GM21529 (cell line): ENCODE measurements around the gene CXCL1.

ENCODE experiments used
- ATAC-seq: cut with Tn5 transposase; IDR thresholded peaks from one replicate; pipeline ENCODE4 v1.9.1; 2021; ENCODE audit not compliant: unreplicated experiment

The CXCL1 gene

DNA sequence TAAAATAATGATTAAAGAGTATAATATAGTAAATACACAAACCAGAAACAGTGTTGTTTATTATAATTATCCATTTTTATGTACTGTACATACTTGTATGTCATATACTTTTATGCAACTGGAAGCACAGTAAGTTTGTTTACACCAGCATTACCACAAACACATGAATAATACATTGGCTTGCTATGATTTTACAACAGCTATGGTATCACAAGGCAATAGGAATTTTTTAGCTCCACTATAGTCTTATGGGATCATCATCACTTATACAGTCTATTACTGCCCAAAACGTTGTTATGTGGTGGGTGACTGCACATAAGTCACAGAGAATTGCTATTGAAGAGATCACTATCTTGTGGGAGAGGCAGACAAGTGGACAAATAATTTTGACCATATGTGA, 17.9 kb upstream of the CXCL1 start:
- ATAC-seq = no peak

DNA sequence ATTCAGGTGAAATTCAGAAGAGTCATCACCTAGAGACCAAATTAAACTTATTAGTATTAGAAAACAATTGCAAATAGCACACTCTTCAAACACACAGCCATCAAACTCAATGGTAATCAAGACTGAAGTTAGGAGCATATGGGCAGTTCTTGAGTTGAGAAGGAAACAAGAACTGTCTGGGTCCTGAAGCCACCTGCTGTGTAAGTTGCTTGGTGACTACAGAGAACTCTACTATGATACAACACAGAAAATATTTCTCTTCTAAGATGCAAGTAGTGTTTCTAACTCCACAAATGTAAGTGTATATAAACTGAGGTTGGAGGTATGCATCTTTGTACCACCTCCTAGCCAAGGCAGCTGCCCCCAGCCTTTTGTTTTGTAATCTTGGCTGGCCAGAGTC, 16.4 kb upstream of the CXCL1 start:
- no peak for ATAC-seq

DNA sequence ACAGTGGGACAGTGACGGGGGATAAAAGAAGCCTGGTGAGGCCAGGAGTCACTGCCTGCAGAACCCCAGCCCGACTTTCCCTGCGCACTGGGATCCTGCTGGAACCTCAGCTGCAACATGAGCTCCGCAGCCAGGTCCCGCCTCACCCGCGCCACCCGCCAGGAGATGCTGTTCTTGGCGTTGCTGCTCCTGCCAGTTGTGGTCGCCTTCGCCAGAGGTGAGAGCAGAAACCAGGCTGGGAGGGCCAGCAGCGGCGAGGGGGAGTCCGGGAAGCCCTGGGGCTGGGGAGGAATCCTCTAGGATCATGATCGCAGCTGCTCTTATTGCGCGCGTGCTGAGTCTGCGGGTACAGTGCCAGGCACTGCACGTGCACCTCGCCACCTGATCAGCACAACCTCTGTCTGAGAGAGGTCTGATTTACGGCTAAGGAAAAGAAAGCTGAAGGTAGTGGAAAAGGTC, 15.9 kb upstream of the CXCL1 start, which contains the start of gene PF4V1:
Gene PF4V1, plus strand, starts transcription at position 51 of the 459 bp plus-strand sequence. Its CDS starts 67 bp downstream, at position 118.
- ATAC-seq = no peak

DNA sequence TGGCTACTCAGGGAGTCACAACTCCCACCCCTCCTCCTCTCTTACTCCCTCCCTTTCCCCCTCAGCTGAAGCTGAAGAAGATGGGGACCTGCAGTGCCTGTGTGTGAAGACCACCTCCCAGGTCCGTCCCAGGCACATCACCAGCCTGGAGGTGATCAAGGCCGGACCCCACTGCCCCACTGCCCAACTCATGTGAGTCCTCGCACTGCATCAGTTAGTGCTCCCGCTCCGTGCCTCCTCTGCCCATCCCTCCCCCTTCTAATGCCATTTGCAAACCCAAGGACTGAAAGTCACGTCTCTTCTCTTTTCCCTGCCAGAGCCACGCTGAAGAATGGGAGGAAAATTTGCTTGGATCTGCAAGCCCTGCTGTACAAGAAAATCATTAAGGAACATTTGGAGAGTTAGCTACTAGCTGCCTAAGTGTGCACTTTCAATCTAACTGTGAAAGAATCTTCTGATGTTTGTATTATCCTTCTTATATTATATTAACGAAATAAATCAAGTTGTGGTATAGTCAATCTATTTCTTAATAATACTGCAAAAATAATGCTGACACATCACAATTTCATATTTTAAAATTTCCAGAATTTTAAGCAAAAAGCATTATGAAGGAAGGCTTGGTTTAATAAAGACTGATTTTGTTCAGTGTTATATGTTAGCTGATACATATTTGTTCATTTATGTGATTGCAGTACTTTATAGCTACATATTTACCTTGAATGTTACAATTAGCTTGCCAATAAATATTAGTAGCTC, 15.3 kb upstream of the CXCL1 start:
- no peak for ATAC-seq

DNA sequence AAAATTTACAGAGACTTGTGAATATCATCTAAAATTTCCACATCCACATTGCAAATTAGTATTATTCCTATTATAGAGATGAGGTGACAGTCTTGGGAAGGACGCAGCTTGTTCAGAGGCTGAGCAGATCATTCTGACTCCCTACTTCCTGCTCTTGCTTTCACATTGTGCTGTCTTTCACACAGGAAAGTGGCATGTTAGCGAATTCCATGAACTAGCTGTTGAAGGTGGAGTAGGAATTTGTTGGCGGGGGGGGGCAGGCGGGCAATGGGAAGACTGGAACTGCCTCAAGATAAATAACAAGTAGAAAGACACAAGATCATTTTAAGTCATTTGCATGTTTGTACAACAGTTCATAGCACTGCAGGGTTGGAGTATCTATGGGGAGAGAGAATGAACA, 13.8 kb upstream of the CXCL1 start:
- no peak for ATAC-seq

DNA sequence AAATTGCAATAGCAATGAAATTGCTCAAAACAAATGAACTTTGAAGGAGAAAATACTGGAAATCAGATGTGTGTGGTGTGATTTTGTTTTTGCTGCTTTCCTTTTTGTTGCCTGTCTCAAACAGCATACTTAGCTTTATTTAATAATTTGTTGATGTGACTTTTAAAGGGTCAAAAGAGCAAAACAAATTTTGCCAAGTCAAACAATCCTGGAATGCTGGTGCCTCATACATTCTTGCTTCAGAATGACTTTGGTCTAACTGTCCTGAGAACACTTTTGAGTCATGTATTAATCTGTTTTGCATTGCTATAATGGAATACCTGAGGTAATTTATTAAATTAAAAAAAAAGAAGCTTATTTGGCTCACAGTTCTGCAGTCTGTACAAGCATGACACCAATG, 12.7 kb upstream of the CXCL1 start:
- no peak for ATAC-seq

DNA sequence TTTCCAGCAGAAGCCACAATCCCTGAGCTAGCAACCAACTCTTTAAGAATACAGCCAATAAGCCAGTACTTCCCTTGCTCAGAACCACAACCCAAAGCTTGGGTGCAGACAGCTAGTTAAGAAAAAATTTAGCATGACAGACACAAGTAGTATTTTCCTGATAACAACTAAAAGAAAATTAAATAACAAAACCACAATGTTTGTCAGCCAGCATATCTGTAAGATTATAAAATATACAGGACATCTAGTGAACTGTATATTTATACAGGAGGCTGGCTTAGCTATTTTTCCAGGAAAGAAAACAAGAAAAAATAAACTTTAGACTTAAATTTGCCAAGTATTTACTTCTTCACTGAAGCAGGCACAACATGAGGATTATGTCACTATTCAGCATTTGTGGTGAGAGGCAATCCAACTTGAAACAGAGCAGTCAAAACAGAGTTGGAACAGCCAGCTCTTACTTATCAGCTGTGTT, 9.5 kb upstream of the CXCL1 start:
- ATAC-seq = no peak

DNA sequence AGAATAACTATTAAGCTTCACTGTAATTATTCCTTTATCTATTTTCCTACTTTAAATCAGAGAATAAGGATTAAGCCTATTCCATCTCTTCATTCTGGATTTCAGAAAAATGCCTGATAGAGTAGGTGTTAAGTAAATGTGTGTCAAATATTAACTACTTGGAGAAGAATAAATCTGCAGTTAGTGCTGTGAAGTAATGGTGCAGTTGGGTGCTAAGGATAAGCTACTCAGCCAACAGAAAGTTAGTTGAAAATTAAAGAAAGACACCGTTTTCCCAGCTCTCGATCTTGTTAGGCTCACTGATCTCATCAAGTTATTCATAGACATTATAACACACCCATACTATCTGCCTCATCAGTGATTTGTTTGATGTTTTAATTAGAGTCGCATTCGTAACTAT, 9.0 kb upstream of the CXCL1 start:
- no peak for ATAC-seq

DNA sequence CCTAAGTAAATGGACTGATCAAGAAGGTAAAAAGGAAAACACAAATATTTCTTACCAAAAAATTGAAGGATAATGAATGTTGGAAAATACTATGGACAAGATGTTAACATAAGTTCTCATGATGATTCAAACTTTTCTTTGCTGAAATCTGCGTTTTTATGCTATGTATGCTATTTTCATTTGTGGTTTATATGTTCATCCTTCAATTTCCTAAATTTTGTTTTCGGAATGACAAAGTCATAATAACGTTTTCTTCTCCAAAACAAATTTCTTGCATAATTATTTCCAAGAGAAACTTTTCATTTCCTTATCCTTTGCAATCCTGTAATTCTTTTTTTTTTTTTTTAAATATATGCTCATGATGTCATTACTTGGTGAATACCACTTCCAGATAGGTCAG, 8.3 kb upstream of the CXCL1 start:
- no peak for ATAC-seq

DNA sequence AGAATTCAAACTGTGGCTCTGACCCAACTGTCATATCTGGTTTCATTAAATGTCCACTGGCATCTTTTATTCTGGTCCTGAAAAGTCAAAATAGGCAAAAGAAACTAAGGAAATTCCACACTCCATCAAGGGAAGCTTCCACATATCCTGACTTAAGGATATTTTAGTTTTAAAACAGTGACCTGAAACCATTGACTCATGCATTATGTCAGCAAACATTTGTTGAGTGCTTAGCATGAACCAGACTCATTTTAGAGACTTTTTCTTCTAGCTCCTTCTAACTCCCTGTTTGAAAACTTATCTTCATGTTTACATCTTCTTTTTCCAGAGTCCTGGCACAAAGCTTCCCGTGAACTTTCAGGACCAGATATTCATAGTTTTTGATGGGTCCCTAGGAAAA, 6.9 kb upstream of the CXCL1 start:
- no peak for ATAC-seq

DNA sequence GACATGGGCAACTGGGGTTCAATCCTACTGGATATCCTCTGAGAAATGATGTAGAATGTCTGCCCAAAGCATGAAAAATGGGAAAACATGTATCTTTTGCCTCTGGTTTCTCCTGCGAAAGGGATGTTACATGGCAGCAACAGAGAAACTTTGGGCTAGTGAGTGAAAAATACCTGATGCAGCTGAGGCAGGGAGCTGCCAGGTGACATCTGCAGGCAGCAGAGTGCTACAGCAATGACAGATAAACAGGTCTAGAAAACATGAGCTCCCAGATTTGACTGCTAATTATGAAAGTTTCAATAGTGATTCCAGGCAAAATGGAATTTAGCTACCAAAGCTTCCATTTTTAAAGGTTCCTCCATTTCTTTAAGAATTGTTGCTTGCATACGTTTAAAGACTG, 4.8 kb upstream of the CXCL1 start:
- no peak for ATAC-seq

DNA sequence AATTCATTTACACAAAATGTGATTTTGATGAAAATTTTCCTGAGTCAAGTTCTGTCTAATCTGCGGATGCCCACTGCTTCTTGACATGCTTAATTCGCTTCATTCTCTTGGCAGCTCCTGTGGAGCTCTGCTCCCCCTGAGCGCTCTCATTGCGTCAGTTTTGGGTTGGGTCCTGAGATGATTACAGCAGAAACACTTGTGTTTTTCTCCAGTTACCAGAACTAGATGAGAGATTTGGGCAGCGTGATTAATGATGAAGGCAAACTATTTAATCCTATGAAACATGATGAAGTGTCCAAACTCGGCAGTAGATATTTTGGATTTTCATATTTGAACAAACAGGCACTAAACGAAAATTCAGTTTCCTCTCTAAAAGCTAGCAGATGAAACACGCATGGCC, 4.2 kb upstream of the CXCL1 start:
- ATAC-seq = no peak

DNA sequence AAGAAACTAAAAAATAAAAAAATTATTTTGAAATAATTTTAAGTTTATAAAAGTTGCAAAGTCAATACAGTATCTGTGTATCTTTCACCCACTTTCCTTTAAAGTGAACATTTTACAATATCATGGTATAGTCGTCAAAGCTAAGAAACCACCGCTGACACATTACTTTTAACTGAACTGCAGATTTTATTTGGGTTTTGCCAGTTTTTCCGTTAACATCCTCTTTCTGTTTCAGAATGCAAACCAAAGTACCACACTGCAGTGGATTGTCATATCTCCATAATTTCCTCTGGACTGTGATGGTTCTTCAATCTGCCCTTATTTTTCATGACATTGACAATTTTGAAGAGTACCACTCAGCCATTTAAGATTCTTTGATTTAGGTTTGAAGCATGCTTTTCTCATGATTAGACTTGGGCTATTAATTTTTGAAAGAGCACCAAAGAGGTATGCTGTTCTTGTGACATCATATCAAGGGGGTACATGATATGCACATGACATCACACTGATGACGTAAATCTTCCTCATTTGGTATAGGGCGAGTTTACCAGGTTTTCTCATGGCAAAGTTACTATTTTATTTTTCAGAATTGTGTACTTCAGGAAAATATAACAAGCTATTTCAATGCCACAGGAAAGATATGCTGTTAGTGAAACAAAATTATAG, 3.6 kb upstream of the CXCL1 start:
- ATAC-seq = no peak

DNA sequence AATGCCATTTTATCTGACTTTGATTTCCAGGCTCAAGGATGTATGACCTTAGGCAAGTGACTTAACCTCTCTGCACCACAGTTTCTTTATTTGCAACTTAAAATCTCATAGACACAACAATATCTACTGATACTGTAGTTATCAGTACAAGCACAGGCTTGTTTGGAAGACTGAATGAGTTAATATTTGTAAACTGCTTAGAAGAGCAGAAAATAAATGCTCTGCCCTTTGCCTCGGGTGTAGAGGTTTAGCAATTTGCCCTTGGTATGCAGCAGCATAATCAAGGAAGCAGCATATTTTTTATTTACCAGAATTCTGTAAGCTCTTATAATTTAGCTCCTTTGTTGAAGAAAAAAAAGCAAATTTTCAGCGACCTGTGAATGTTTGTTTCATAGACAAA, 2.9 kb upstream of the CXCL1 start:
- ATAC-seq = no peak

DNA sequence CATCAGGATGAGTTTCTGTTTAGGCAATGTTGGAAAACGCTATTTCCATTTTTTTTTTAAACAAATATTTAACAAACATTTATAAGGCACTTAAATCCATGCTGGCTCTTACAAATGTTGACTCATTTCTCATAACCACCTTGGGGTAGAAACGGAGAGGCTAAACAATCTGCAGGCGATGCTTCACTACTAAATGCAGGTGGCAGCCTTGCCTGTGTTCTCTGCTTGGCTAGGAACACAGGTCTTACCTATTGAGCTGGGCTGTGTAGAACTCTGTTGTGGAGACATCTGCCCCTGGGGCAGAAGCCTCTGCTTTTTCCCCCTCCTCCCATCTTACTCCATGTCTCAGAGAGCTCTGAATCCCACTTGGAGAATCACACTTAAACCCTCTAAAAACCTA, 1.4 kb upstream of the CXCL1 start:
- ATAC-seq = no peak

DNA sequence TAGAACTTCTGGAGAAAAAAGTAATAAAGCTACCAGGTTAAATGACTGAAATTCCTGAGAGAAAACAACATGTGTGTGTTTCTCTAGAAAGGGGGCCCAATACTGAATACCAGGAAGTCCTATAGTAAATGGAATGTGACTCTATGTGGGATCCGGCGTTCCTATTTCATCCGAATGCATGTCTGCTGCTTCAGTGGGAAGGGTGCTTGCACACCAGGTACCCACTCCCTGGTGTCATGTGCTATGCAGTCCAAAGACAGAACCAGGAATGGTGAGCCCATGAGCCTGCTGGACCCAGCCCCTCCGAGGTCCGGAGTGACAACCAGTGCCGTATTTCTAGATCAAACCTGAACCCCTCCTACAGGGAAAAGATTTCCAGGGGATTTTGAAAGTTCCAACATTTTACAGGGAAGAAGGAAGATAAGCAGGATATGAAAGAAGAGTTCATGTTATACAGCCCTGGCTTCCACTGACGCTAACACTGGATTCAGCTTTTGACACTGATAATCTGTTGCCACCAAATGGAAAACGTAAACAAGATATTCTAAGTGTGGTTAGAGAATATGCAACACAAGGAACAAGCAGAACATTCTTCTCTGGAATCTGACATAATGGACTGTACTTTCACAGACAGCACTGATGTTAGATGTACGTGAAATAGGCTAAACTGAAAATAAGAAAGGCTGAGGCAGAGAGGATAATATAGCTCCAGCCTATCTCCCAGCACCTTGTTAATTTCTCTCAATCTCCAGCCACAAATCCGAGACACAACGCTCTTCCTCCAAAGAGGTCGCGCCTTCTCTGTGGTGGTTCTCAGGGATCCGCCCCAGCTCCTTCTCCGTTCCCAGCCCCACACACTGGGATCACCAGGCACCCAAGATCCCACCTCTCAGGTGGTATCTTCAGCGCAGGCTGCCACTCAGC, 725 bp upstream of the CXCL1 start:
- ATAC-seq = no peak

DNA sequence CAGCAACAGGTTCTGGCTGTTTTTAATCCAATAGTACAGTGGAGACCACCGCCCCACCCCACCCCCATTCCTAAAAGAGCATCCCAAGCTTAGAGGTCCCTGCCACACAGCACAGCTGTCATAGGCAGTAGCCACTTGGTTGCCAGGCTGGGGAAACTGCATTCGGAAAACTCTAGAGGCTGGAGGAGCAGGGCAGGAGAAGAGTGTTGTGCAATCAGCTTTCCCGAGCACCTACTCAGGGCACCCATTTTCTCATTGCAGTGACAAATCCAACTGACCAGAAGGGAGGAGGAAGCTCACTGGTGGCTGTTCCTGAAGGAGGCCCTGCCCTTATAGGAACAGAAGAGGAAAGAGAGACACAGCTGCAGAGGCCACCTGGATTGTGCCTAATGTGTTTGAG, 1.1 kb downstream of the CXCL1 start:
- no peak for ATAC-seq

DNA sequence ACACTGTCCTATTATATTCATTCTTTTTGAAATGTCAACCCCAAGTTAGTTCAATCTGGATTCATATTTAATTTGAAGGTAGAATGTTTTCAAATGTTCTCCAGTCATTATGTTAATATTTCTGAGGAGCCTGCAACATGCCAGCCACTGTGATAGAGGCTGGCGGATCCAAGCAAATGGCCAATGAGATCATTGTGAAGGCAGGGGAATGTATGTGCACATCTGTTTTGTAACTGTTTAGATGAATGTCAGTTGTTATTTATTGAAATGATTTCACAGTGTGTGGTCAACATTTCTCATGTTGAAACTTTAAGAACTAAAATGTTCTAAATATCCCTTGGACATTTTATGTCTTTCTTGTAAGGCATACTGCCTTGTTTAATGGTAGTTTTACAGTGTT, 1.6 kb downstream of the CXCL1 start:
- no peak for ATAC-seq

DNA sequence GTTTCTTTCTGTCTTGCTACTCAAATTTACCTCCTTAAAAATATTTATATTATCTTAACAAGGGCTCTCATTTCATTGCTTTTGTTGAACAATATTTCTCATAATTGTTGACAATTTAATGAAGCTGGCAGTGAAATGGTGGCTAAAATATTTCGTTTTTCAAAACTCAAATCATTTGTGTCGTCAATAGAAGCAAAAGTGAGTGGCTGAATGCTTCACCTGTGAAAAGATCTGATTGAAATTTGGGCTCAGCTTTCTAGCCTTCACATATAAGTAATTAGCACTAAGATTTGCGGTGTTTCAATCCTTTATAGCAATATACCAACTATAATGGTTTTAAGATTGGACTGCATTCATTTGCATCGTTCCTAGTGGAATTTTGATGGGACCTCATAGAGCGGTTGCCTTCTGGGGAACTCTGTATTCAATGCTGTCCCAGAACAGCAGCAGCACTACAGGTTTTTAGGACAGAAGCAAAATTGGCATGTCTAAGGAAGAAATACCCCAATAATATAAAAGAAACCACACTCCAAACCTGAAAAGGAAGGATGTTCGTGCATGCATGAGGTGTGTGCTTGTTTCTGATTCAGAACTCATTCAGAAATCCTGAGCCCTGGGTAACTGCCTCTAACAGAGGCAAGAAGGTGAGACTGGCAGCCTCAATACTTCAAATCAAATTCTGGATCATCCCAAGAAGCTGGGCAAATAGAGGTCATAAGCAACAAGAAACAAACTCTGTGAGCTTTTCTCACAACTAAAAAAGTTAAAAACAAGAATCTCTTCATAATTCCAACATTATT, 2.5 kb downstream of the CXCL1 start:
- no peak for ATAC-seq

DNA sequence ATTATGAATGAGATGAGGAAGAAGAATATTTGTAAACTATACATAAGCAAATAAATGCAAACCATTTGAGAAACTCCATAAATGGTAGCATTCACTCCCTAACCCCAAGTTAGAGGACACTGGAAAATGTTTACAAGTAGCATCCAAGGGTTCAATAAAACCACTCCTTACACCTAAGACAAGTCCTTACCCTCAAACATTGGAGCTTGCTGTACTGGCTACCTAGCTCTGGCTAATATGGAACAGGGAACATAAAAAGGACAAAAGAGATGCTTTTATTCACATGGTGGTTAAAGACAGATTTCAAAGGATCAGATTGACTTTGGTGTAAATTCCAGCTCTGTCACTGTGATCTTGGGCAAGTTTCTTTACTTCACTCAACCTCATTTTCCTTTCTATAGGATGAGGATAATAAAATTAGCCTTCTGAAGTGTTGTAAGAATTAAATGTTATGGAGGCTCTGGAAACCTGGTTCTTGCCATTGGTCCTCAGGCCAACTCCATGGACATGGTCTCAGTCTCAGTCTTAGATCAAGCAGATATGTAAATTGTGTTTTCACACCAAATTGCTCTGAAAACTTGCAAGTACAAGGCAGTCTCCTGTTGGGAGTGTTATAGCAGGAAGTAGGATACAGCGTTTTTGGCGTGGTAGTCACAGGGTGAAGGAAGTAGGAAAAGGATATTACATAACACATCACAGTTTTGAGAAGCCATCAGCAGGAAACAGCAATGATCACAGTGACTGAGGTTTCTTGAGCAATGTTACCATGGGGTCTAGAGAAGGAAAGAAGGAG, 3.3 kb downstream of the CXCL1 start:
- ATAC-seq = no peak
